Thoracic aorta (tissue), 2 donors: ENCODE results near the gene LUC7L2. TPM values are rescaled to one million over a fixed set of nuclear protein-coding genes. Genes with fewer than 3 reads are reported as not detected.
"Not testable (repeated sequence)": the region's sequence is repeated elsewhere in the genome, so short reads cannot be mapped to it uniquely, and the experiment has no call there.

Experiments
- ATAC-seq: fragments of 150-250 bp; one replicate; pipeline ENCODE4 v1.8.0; 2017; ENCODE audit warnings: low read depth; ENCODE audit not compliant: insufficient number of reproducible peaks, low FRiP score
- DNase-seq: peaks from one replicate; pipeline ENCODE4 v3.0.0-alpha.2; 2020; ENCODE audit warnings: low spot score
- H3K27ac ChIP-seq, 2 donors: fragments of 200-600 bp; sonication (generic); 1 replicate in 1 of 2; 2 replicates in 1 of 2; pipeline ENCODE4 v1.5.1; 2016; ENCODE audit warnings: mild to moderate bottlenecking in 2 of 2, moderate library complexity in 2 of 2
- H3K27me3 ChIP-seq: fragments of 200-600 bp; sonication (generic); replicated peaks from 2 replicates; pipeline ENCODE4 v1.6.0; 2016; ENCODE audit warnings: mild to moderate bottlenecking; ENCODE audit not compliant: insufficient read depth
- H3K36me3 ChIP-seq: fragments of 200-600 bp; sonication (generic); one replicate; pipeline ENCODE4 v1.5.1; 2016
- H3K4me1 ChIP-seq, 2 donors: fragments of 200-600 bp; sonication (generic); 1 replicate in 1 of 2; 2 replicates in 1 of 2; pipeline versions ENCODE4 v1.5.1 to v1.6.0; 2016; ENCODE audit warnings: low read depth in 2 of 2, mild to moderate bottlenecking in 1 of 2; ENCODE audit not compliant: control insufficient read depth in 1 of 2
- H3K4me3 ChIP-seq: fragments of 200-600 bp; sonication (generic); 2 replicates; pipeline ENCODE4 v1.5.1; 2016; ENCODE audit warnings: mild to moderate bottlenecking
- H3K9me3 ChIP-seq: fragments of 200-600 bp; sonication (generic); 2 replicates; pipeline ENCODE4 v1.5.1; 2016
- total RNA-seq, 2 donors: library from RNA; depleted of rRNA; stranded (reverse); fragments of >200 nt; gene quantifications; one replicate each; pipeline versions ENCODE4 v1.1.0 to v1.2.3, GENCODE V29; 2016
- TF ChIP-seq, protein P1 (sequence below): fragments of 200-600 bp; sonication (generic); IDR thresholded peaks from one replicate; pipeline ENCODE4 v1.5.1; 2019; ENCODE audit warnings: antibody characterized with exemption

The LUC7L2 gene
- total RNA-seq, 2 donors from 2014 or later: 73.4 to 137 TPM

DNA sequence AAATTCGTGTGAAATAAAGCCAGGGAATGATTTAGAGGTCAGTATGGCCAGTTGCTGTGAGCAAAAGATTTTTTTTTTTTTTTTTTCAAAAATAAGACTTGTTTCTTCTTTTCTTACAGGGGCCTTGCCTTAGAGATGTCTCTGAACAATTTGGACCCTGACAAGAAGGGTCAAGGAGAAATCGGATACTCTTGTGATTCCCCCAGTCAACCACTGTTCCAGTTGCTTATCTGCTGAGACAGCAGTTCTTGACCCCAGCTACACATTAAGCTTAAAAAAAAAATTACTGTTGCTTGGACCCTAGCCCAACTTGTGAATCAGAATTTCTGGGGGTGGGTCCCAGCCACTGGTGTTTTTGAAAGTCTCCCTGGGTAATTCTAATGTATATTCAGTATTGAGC lies 30.6 kb upstream of the LUC7L2 start:
- H3K4me3 ChIP-seq: no peak overlapping the region
- no peaks in the 10 kb centered on the region for H3K4me1 ChIP-seq
- no peaks in the 10 kb centered on the region for H3K36me3 ChIP-seq
- H3K9me3 ChIP-seq: no peaks in the 10 kb centered on the region
- TF ChIP-seq, protein P1, sequence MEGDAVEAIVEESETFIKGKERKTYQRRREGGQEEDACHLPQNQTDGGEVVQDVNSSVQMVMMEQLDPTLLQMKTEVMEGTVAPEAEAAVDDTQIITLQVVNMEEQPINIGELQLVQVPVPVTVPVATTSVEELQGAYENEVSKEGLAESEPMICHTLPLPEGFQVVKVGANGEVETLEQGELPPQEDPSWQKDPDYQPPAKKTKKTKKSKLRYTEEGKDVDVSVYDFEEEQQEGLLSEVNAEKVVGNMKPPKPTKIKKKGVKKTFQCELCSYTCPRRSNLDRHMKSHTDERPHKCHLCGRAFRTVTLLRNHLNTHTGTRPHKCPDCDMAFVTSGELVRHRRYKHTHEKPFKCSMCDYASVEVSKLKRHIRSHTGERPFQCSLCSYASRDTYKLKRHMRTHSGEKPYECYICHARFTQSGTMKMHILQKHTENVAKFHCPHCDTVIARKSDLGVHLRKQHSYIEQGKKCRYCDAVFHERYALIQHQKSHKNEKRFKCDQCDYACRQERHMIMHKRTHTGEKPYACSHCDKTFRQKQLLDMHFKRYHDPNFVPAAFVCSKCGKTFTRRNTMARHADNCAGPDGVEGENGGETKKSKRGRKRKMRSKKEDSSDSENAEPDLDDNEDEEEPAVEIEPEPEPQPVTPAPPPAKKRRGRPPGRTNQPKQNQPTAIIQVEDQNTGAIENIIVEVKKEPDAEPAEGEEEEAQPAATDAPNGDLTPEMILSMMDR: no peak
- DNase-seq (no peak), ATAC-seq (no peak)
- no peaks in the 10 kb centered on the region for H3K27me3 ChIP-seq
- H3K27ac ChIP-seq: no peak overlapping the region

DNA sequence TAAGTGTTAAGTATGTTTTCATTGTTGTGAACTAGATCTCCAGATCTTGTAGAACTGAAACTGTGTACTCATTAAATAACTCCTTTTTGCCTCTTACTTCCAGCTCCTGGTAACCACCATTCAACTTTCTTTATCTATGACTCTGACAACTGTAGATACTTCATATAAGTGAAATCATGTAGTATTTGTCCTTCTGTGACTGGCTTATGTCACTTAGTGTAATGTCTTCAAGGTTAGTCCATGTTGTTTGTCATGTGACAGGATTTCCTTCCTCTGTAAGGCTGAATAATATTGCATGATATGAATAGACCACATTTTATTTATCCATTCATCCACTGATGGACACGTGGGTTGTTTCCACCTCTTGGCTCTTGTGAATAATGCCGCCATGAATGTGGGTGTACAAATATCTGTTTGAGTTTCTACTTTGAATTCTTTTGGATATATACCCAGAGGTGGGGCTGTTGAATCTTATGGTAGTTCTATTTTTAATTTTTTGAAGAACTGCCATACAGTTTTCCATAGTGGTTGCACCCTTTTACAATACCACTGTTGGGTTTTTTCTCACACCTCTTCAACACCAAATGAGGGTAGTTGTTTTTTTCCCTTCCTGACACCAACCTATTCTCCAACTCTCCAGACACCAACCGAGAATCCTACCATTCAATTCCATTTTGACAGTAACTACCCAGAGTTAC lies 29.2 kb upstream of the LUC7L2 start:
- Histone ChIP-seq H3K27me3 (no peaks in the 10 kb centered on the region), H3K36me3 (no peaks in the 10 kb centered on the region), H3K4me1 (no peaks in the 10 kb centered on the region), H3K27ac (no peak overlapping the region), H3K4me3 (no peak overlapping the region), H3K9me3 (no peaks in the 10 kb centered on the region)
- no peak for ATAC-seq
- TF ChIP-seq, protein P1: no peak
- no peak for DNase-seq

- DNase-seq: no peak
- Histone ChIP-seq H3K36me3 (no peaks in the 10 kb centered on the region), H3K4me1 (no peaks in the 10 kb centered on the region), H3K4me3 (no peak overlapping the region), H3K9me3 (no peaks in the 10 kb centered on the region), H3K27ac (no peak overlapping the region), H3K27me3 (no peaks in the 10 kb centered on the region)
- no peak for ATAC-seq
- TF ChIP-seq, protein P1: no peak
Measured at GRCh38 chr7:139332697-139333359, 26.9 kb upstream of the LUC7L2 start.

DNA sequence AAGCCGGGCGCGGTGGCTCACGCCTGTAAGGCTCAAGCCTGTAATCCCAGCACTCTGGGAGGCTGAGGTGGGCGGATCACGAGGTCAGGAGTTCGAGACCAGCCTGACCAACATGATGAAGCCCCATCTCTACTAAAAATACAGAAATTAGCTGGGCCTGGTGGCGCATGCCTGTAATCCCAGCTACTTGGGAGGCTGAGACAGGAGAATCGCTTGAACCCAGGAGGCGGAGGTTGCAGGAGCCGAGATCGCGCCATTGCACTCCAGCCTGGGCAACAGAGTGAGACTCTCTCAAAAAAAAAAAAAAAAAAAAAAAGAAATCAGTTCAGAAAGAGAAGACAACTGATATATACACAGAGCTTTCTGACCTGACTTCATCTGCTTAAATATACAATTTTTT lies 26.3 kb upstream of the LUC7L2 start:
- H3K4me3 ChIP-seq, H3K36me3 ChIP-seq, ATAC-seq, DNase-seq, H3K9me3 ChIP-seq, H3K4me1 ChIP-seq, H3K27me3 ChIP-seq, H3K27ac ChIP-seq: not testable (repeated sequence)

- DNase-seq (no peak), ATAC-seq (no peak)
- TF ChIP-seq, protein P1: no peak
- Histone ChIP-seq H3K27me3 (no peaks in the 10 kb centered on the region), H3K4me3 (no peak overlapping the region), H3K9me3 (no peaks in the 10 kb centered on the region), H3K27ac (no peak overlapping the region), H3K36me3 (no peaks in the 10 kb centered on the region), H3K4me1 (no peaks in the 10 kb centered on the region)
Measured at GRCh38 chr7:139334399-139335150, 25.1 kb upstream of the LUC7L2 start.
